H1 (cell line): ENCODE measurements around the gene HMSD. TPM values are rescaled to one million over a fixed set of nuclear protein-coding genes. Genes with fewer than 3 reads are reported as not detected.

Source experiments
- CTCF ChIA-PET: fragments of 300-600 bp; sonication (Branson Sonifier 250); formaldehyde crosslinking; loops from one replicate; lab custom pipeline; 2021; ENCODE audit not compliant: partially characterized antibody; lab: Charles Lee
- POLR2A ChIA-PET: fragments of 300-600 bp; sonication (Branson Sonifier 250); formaldehyde crosslinking; loops from one replicate; lab custom pipeline; 2021; ENCODE audit warnings: inconsistent platforms; ENCODE audit not compliant: partially characterized antibody; lab: Charles Lee
- DNase-seq, 2 experiments: peaks; one replicate each; pipeline versions ENCODE4 v3.0.0 to v3.0.0-alpha.2; 2010 to 2022; ENCODE audit warnings: low spot score in 2 of 2, low read depth in 1 of 2, mixed read lengths in 1 of 2
- FAIRE-seq: peaks from 2 replicates; lab custom pipeline; 2011; peaks lifted over from hg19 to GRCh38; lab: Jason Lieb, UNC
- H2AFZ ChIP-seq: 2 replicates; pipeline ENCODE4 v1.8.1; 2012; ENCODE audit warnings: low read length, inconsistent platforms
- H2AK5ac ChIP-seq: 2 replicates; pipeline ENCODE4 v1.6.1; 2013; ENCODE audit warnings: low read depth, low read length
- H2BK120ac ChIP-seq: replicated peaks from 2 replicates; pipeline ENCODE3; 2013; ENCODE audit warnings: low read depth, low read length, inconsistent platforms
- H2BK12ac ChIP-seq: 2 replicates; pipeline ENCODE4 v1.6.1; 2013; ENCODE audit warnings: low read depth, low read length
- H2BK15ac ChIP-seq: 2 replicates; pipeline ENCODE4 v1.6.1; 2013; ENCODE audit warnings: low read length
- H2BK20ac ChIP-seq: 2 replicates; pipeline ENCODE4 v1.6.1; 2013; ENCODE audit warnings: low read length
- H2BK5ac ChIP-seq: 2 replicates; pipeline ENCODE4 v1.6.1; 2013; ENCODE audit warnings: low read depth, low read length
- H3K14ac ChIP-seq: 2 replicates; pipeline ENCODE4 v1.6.1; 2013; ENCODE audit warnings: inconsistent platforms; ENCODE audit not compliant: insufficient read length
- H3K18ac ChIP-seq: 2 replicates; pipeline ENCODE4 v1.6.1; 2013; ENCODE audit warnings: low read length; ENCODE audit errors: extremely low read depth
- H3K23ac ChIP-seq: 2 replicates; pipeline ENCODE4 v1.6.1; 2013; ENCODE audit warnings: inconsistent platforms; ENCODE audit not compliant: insufficient read length
- H3K23me2 ChIP-seq: 2 replicates; pipeline ENCODE4 v1.6.1; 2013; ENCODE audit warnings: low read depth, low read length
- H3K27ac ChIP-seq: 2 replicates; pipeline ENCODE4 v1.6.1; 2011; ENCODE audit warnings: low read depth, low read length, inconsistent platforms
- H3K27me3 ChIP-seq, 4 experiments: replicated peaks in 1 of 4; 1 replicate in 1 of 4; 2 replicates in 3 of 4; pipeline versions ENCODE4 v1.6.1 to v1.8.1; 2011 to 2013; ENCODE audit warnings: low read length in 3 of 4, mild to moderate bottlenecking in 3 of 4, inconsistent platforms in 2 of 4, mixed read lengths in 2 of 4, moderate library complexity in 1 of 4; ENCODE audit not compliant: control insufficient read depth in 3 of 4, insufficient read depth in 3 of 4; ENCODE audit errors: extremely low read depth in 1 of 4
- H3K36me3 ChIP-seq, 4 experiments: 2 replicates each; pipeline versions ENCODE4 v1.6.1 to v1.8.1; 2011 to 2013; ENCODE audit warnings: mild to moderate bottlenecking in 4 of 4, low read length in 3 of 4, moderate library complexity in 2 of 4, control low read depth in 1 of 4, inconsistent platforms in 1 of 4; ENCODE audit not compliant: insufficient read depth in 4 of 4, control insufficient read depth in 2 of 4
- H3K4ac ChIP-seq: replicated peaks from 2 replicates; pipeline ENCODE3; 2013; ENCODE audit warnings: low read length, low read depth, mixed read lengths, inconsistent platforms; ENCODE audit not compliant: insufficient read length
- H3K4me1 ChIP-seq, 4 experiments: replicated peaks in 1 of 4; 1 replicate in 1 of 4; 2 replicates in 3 of 4; pipeline versions ENCODE4 v1.6.1 to v1.8.1; 2011 to 2013; ENCODE audit warnings: low read length in 3 of 4, inconsistent platforms in 2 of 4, mixed read lengths in 1 of 4; ENCODE audit not compliant: insufficient read depth in 4 of 4, control insufficient read depth in 3 of 4
- H3K4me2 ChIP-seq, 2 experiments: 2 replicates each; pipeline versions ENCODE4 v1.6.1 to v1.8.1; 2011 to 2013; ENCODE audit warnings: low read depth in 2 of 2, low read length in 2 of 2, control low read depth in 1 of 2, inconsistent platforms in 1 of 2, mild to moderate bottlenecking in 1 of 2; ENCODE audit not compliant: insufficient read depth in 1 of 2
- H3K4me3 ChIP-seq, 4 experiments: fragments of 200-600, 300-600 bp in 1 of 4; sonication (generic), shearing (Covaris generic), sonication (Bioruptor Twin) in 1 of 4; 2 replicates each; pipeline versions ENCODE4 v1.5.1 to v1.8.1; 2011 to 2016; ENCODE audit warnings: low read length in 4 of 4, low read depth in 3 of 4, control low read depth in 2 of 4, inconsistent platforms in 2 of 4, mild to moderate bottlenecking in 2 of 4, mixed read lengths in 1 of 4, moderate library complexity in 1 of 4; ENCODE audit not compliant: insufficient read depth in 2 of 4; ENCODE audit errors: extremely low read depth in 1 of 4
- H3K56ac ChIP-seq: replicated peaks from 2 replicates; pipeline ENCODE3; 2013; ENCODE audit warnings: low read depth, mild to moderate bottlenecking, mixed read lengths, low read length, inconsistent platforms; ENCODE audit not compliant: insufficient read length
- H3K79me1 ChIP-seq: 2 replicates; pipeline ENCODE4 v1.6.1; 2013; ENCODE audit warnings: low read depth, low read length, control low read depth
- H3K79me2 ChIP-seq, 2 experiments: 2 replicates each; pipeline versions ENCODE4 v1.6.1 to v1.8.1; 2012 to 2013; ENCODE audit warnings: low read length in 2 of 2, mild to moderate bottlenecking in 2 of 2, inconsistent platforms in 1 of 2; ENCODE audit not compliant: insufficient read depth in 2 of 2, control insufficient read depth in 1 of 2
- H3K9ac ChIP-seq, 4 experiments: replicated peaks in 1 of 4; 1 replicate in 1 of 4; 2 replicates in 3 of 4; pipeline versions ENCODE4 v1.6.1 to v1.8.1; 2011 to 2013; ENCODE audit warnings: low read depth in 3 of 4, low read length in 3 of 4, control low read depth in 2 of 4, mild to moderate bottlenecking in 2 of 4, moderate library complexity in 2 of 4, inconsistent platforms in 1 of 4; ENCODE audit errors: extremely low read depth in 1 of 4
- H3K9me3 ChIP-seq, 2 experiments: 2 replicates each; pipeline versions ENCODE4 v1.6.1 to v1.8.1; 2012 to 2013; ENCODE audit warnings: mild to moderate bottlenecking in 2 of 2, moderate library complexity in 2 of 2, control low read depth in 1 of 2, inconsistent platforms in 1 of 2, low read depth in 1 of 2, low read length in 1 of 2, mixed read lengths in 1 of 2; ENCODE audit not compliant: insufficient read depth in 2 of 2
- H4K20me1 ChIP-seq, 2 experiments: replicated peaks in 1 of 2; 2 replicates each; pipeline versions ENCODE3 to v1.8.1; 2011 to 2013; ENCODE audit warnings: inconsistent platforms in 2 of 2, low read length in 2 of 2, mild to moderate bottlenecking in 1 of 2; ENCODE audit not compliant: insufficient read depth in 2 of 2, control insufficient read depth in 1 of 2
- H4K5ac ChIP-seq: 2 replicates; pipeline ENCODE4 v1.6.1; 2013; ENCODE audit warnings: low read length, low read depth, mixed read lengths, inconsistent platforms; ENCODE audit not compliant: insufficient read length
- H4K8ac ChIP-seq: 2 replicates; pipeline ENCODE4 v1.8.0; 2013; ENCODE audit warnings: mild to moderate bottlenecking, moderate library complexity, low read length, inconsistent platforms; ENCODE audit not compliant: insufficient read depth; ENCODE audit errors: extremely low read depth
- H4K91ac ChIP-seq: replicated peaks from 2 replicates; pipeline ENCODE3; 2013; ENCODE audit warnings: low read length, mixed read lengths, inconsistent platforms; ENCODE audit not compliant: insufficient read length
- ATF3 ChIP-seq: IDR thresholded peaks from 2 replicates; pipeline ENCODE4 v1.6.1; 2011; ENCODE audit warnings: low read depth, mild to moderate bottlenecking, low read length; ENCODE audit not compliant: insufficient read depth
- CTBP2 ChIP-seq: IDR thresholded peaks from 2 replicates; pipeline ENCODE4 v1.7.0; 2011; ENCODE audit warnings: borderline replicate concordance, mild to moderate bottlenecking, moderate library complexity, mixed read lengths, low read length; ENCODE audit not compliant: insufficient read depth, insufficient read length
- E2F6 ChIP-seq: IDR thresholded peaks from 2 replicates; pipeline ENCODE4 v1.6.1; 2012; ENCODE audit warnings: inconsistent platforms
- EZH2 ChIP-seq: fragments of 200-600 bp; sonication (generic); IDR thresholded peaks from 2 replicates; pipeline ENCODE4 v1.7.1; 2012; ENCODE audit warnings: low read depth, mild to moderate bottlenecking, moderate library complexity, low read length, inconsistent platforms; ENCODE audit not compliant: severe bottlenecking
- KDM1A ChIP-seq: fragments of 200-600, 300-600 bp; sonication (generic); IDR thresholded peaks from 2 replicates; pipeline ENCODE4 v1.7.1; 2016; ENCODE audit warnings: mild to moderate bottlenecking, low read length, borderline replicate concordance
- NANOG ChIP-seq: IDR thresholded peaks from 2 replicates; pipeline ENCODE4 v1.6.1; 2011; ENCODE audit warnings: low read length, low read depth, mild to moderate bottlenecking, inconsistent platforms; ENCODE audit not compliant: insufficient read depth, poor library complexity, severe bottlenecking
- POLR2AphosphoS5 ChIP-seq: IDR thresholded peaks from 2 replicates; pipeline ENCODE4 v1.6.1; 2011; ENCODE audit warnings: low read depth, low read length
- RBBP5 ChIP-seq: IDR thresholded peaks from 2 replicates; pipeline ENCODE4 v1.7.1; 2012; ENCODE audit warnings: low read depth, mild to moderate bottlenecking, inconsistent platforms, low read length, moderate library complexity, borderline replicate concordance
- SIRT6 ChIP-seq: IDR thresholded peaks from one replicate; pipeline ENCODE4 v1.7.1; 2012; ENCODE audit warnings: low read length, inconsistent platforms
- SP2 ChIP-seq: IDR thresholded peaks from 2 replicates; pipeline ENCODE4 v1.6.1; 2012; ENCODE audit warnings: mild to moderate bottlenecking, low read length, inconsistent platforms
- SRF ChIP-seq: IDR thresholded peaks from 2 replicates; pipeline ENCODE4 v1.6.1; 2011; ENCODE audit warnings: mild to moderate bottlenecking, low read depth, low read length, moderate library complexity
- TAF1 ChIP-seq: IDR thresholded peaks from 2 replicates; pipeline ENCODE4 v1.6.1; 2011; ENCODE audit warnings: mild to moderate bottlenecking, low read depth, low read length
- YY1 ChIP-seq: IDR thresholded peaks from 2 replicates; pipeline ENCODE4 v1.6.1; 2011; ENCODE audit warnings: low read depth, mild to moderate bottlenecking, low read length
- WGBS, 2 experiments: shearing (Covaris generic) in 1 of 2; methylation state at CpG; one replicate each; pipeline versions ENCODE4 v1.1.6 to v1.1.7; 2013 to 2015; ENCODE audit warnings: low lambda C conversion rate in 2 of 2, mixed read lengths in 2 of 2, inconsistent platforms in 1 of 2, low coverage in 1 of 2, missing lambda C conversion rate in 1 of 2; ENCODE audit not compliant: insufficient replicate concordance in 2 of 2, insufficient coverage in 1 of 2, insufficient read length in 1 of 2; ENCODE audit errors: extremely low coverage in 1 of 2, missing lambda C conversion rate in 1 of 2; 5-methylcytosine and 5-hydroxymethylcytosine counted together
- polyA plus RNA-seq, 7 experiments: library from polyadenylated mRNA; depleted of rRNA in 3 of 7; stranded (reverse) in 5 of 7; unstranded in 2 of 7; fragments of >200 nt in 5 of 7; fragments of 200-250 nt in 2 of 7; gene quantifications; 1 replicate in 5 of 7; 2 replicates in 1 of 7; 4 replicates in 1 of 7; pipeline versions ENCODE4 v1.2.1 to v1.2.3, GENCODE V29; 2011 to 2013; ENCODE audit warnings: missing spikeins in 2 of 7, mixed read lengths in 2 of 7
- total RNA-seq: library from RNA; stranded (reverse); fragmentation: NEBNext Ultra II Directional; extraction: Animal tissue kit (Norgen Biotek cat#: 25700); gene quantifications from 2 replicates; pipeline ENCODE4 v1.2.1, GENCODE V29; 2021

Gene HMSD
- total and polyA plus RNA-seq, 2 of the 8 experiments (the other 6 are each of a cell fraction or from before 2014, with no cell fraction given), result 1.3 to 3.0 TPM

GRCh38 chr18:63997606-63998005, 48.5 kb downstream of the HMSD start:
- FAIRE-seq (no peak), DNase-seq (no peak)
- POLR2A ChIA-PET, result no interaction called here
- Histone ChIP-seq H2BK15ac (no peak overlapping the region), H3K4me2 (no peak overlapping the region), H3K79me1 (no peaks in the 10 kb centered on the region), H4K20me1 (no peaks in the 10 kb centered on the region), H3K9me3 (peaks cover 6 to 9% of the 10 kb centered on the region in 2 experiments; a peak in 1 of 4 replicates), H3K9ac (no peak overlapping the region), H3K27me3 (no peaks in the 10 kb centered on the region), H2AK5ac (no peak overlapping the region), H3K18ac (no peak overlapping the region), H4K5ac (no peak overlapping the region), H3K56ac (no peak overlapping the region), H2BK20ac (no peak overlapping the region), H3K23ac (no peak overlapping the region), H3K27ac (no peak overlapping the region), H3K23me2 (no peaks in the 10 kb centered on the region), H2BK5ac (no peak overlapping the region), H2BK120ac (no peak overlapping the region), H4K8ac (no peak overlapping the region), H2AFZ (no peak overlapping the region), H3K79me2 (no peaks in the 10 kb centered on the region), H3K4me1 (no peaks in the 10 kb centered on the region), H3K14ac (no peak overlapping the region), H3K36me3 (no peaks in the 10 kb centered on the region), H3K4me3 (no peak overlapping the region), H3K4ac (no peak overlapping the region), H2BK12ac (no peak overlapping the region), H4K91ac (no peak overlapping the region)
- 87% methylated on average over 2 of the region's 2 CpGs; no CpG with 5 or more reads in 1 of the 2 experiments for WGBS, 2 experiments
- CTCF ChIA-PET, result interaction anchor here (5.0 kb wide), 1 partner anchor 12 kb away, joined by 36 read pairs; no protein-coding TSS in a partner anchor
- TF ChIP-seq KDM1A, result no peak
- no peak for TF ChIP-seq NANOG
- TF ChIP-seq SP2, result no peak
- no peak for TF ChIP-seq YY1
- no peak for TF ChIP-seq RBBP5
- no peak for TF ChIP-seq TAF1
- TF ChIP-seq SRF, result no peak
- TF ChIP-seq E2F6, result no peak
- no peak for TF ChIP-seq CTBP2
- no peak for TF ChIP-seq ATF3
- no peak for TF ChIP-seq POLR2AphosphoS5
- no peak for TF ChIP-seq EZH2
- no peak for TF ChIP-seq SIRT6
